Measurements from ENCODE around the gene EFHC1.

EFHC1 gene

GRCh38 chr6:52549428-52549827 lies 129.3 kb downstream of the EFHC1 start:
- no peak for DNase-seq (ENCODE audit: extremely low read depth, low read depth)
- no peak for TF ChIP-seq CTCF (IDR thresholded peaks at IDR 0.05; ENCODE audit: low read depth, low read length, missing control alignments)
- H3K4me3 ChIP-seq (replicated peaks; ENCODE audit: low read depth, low read length): no peak overlapping the region

DNA sequence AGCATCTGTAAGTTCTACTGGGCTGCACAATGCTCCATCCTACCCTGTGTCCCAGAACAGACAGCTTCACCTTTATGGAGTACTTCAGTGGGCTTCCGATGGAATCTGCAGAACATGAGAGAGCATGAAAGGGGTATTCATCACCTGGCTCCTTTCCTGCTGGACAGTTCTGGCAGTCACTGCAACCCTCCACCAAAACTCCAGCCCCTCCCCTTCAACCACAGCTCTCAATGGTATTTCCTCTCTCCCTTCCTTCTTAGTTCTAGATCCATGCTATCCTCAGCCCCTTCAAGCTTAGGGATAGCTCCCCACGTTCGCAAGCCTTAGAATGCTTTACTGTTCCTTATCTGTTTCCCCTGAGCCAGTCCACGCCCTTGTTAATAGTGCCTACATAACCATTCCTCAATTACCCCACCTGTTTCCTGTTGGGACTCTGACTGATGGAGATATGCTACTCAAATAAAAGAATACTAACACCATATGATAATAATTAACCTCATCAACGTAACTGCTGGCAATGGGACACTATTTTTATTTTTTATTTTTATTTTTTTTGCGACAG lies 130.0 kb downstream of the EFHC1 start:
- no peak for TF ChIP-seq CTCF (IDR thresholded peaks at IDR 0.05; ENCODE audit: low read depth, low read length, missing control alignments)
- DNase-seq (ENCODE audit: extremely low read depth, low read depth): no peak
- H3K4me3 ChIP-seq (replicated peaks; ENCODE audit: low read depth, low read length): no peak overlapping the region

DNA sequence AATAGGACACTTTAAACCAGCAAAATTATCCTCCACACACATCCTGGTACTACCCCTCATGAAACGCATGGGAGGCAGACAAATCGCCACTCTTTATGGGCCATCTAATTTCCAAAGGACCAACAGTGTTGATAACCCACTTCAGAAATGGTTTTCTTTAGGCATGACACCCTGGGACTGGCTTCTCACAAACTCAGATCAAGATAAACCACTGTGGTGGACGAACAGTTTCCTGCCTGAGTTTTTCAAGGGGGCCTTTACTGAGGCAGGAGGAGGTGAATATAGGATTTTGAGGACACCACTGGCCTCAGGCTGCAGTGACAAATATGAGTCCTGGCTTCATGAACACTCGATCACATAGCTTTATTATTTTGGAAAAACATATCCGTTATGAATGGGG lies 130.7 kb downstream of the EFHC1 start:
- H3K4me3 ChIP-seq (replicated peaks; ENCODE audit: low read depth, low read length): no peak overlapping the region
- DNase-seq (ENCODE audit: extremely low read depth, low read depth): no peak
- TF ChIP-seq CTCF (IDR thresholded peaks at IDR 0.05; ENCODE audit: low read depth, low read length, missing control alignments): no peak

DNA sequence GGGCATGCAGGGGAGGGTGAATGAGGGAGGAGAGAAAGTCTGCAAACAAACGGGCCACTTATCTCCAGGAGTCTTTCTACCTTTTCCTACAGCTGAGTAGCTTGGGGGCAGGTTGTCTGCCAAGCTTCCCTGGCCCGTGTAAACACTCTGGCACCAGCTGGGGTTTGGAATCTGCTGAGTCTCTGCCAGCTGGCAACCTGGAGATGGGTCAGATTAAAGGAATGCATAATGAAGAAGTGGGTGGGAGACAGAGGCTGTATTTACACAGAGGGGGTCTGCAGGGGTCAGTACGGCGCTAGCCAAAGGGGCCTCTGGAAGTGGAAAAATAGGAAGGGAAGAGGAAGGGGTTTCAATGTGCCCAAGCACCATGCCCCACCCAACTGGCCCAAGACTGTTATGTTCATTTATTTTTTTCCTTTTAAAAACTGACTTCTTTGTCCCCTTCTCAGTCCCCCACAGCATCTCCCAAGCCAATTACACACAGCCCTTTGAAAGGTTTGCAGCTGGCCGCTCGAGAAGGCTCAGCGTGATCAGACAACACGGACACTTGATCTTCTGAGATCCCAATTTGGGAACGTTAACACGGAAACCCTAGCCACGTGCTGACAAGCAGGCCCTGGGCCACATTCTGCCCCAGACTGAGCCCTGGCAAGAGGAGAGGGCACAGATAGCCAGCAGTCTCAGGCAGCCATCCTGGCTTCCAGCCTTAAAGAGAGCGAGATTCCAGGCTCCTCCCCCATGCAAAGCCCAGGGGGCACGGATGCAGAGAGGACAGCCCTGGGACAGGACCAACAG lies 131.5 kb downstream of the EFHC1 start:
- no peak overlapping the region for H3K4me3 ChIP-seq (replicated peaks; ENCODE audit: low read depth, low read length)
- DNase-seq (ENCODE audit: extremely low read depth, low read depth): no peak
- TF ChIP-seq CTCF (IDR thresholded peaks at IDR 0.05; ENCODE audit: low read depth, low read length, missing control alignments): no peak

- DNase-seq (ENCODE audit: extremely low read depth, low read depth): no peak
- H3K4me3 ChIP-seq (replicated peaks; ENCODE audit: low read depth, low read length): no peak overlapping the region
- TF ChIP-seq CTCF (IDR thresholded peaks at IDR 0.05; ENCODE audit: low read depth, low read length, missing control alignments): no peak
These were observed 132.1 kb downstream of the EFHC1 start for GRCh38 chr6:52552278-52552643.

GRCh38 chr6:52553158-52553557 lies 133.0 kb downstream of the EFHC1 start:
- no peak overlapping the region for H3K4me3 ChIP-seq (replicated peaks; ENCODE audit: low read depth, low read length)
- no peak for TF ChIP-seq CTCF (IDR thresholded peaks at IDR 0.05; ENCODE audit: low read depth, low read length, missing control alignments)
- DNase-seq (ENCODE audit: extremely low read depth, low read depth): no peak

Data from HFF-Myc (cell line).